Astrocyte (in vitro differentiated cells and primary cell): Measurements from ENCODE around the gene RELN. TPM values are rescaled to one million over a fixed set of nuclear protein-coding genes. Genes with fewer than 3 reads are reported as not detected.

Experiments
- DNase-seq: peaks from one replicate; pipeline ENCODE4 v3.0.0-alpha.2; 2010; ENCODE audit warnings: low read depth
- FAIRE-seq: peaks from 2 replicates; lab custom pipeline; 2011; peaks lifted over from hg19 to GRCh38; lab: Jason Lieb, UNC
- H2AFZ ChIP-seq: 2 replicates; pipeline ENCODE4 v1.6.0; 2012; ENCODE audit warnings: low read depth, low read length, inconsistent platforms
- H3K27ac ChIP-seq: 2 replicates; pipeline ENCODE4 v1.5.1; 2011; ENCODE audit warnings: low read depth, low read length, inconsistent platforms
- H3K27me3 ChIP-seq: 2 replicates; pipeline ENCODE4 v1.6.0; 2011; ENCODE audit warnings: low read length, inconsistent platforms; ENCODE audit not compliant: insufficient read depth
- H3K36me3 ChIP-seq: 2 replicates; pipeline ENCODE4 v1.5.1; 2011; ENCODE audit warnings: low read length, inconsistent platforms; ENCODE audit not compliant: insufficient read depth
- H3K4me1 ChIP-seq: 2 replicates; pipeline ENCODE4 v1.5.1; 2011; ENCODE audit warnings: low read length, inconsistent platforms; ENCODE audit not compliant: insufficient read depth
- H3K4me2 ChIP-seq: 2 replicates; pipeline ENCODE4 v1.6.0; 2012; ENCODE audit warnings: low read length, inconsistent platforms
- H3K4me3 ChIP-seq: 2 replicates; pipeline ENCODE4 v1.5.1; 2011; ENCODE audit warnings: low read depth, mild to moderate bottlenecking, low read length, inconsistent platforms; ENCODE audit not compliant: insufficient read depth
- H3K79me2 ChIP-seq: 2 replicates; pipeline ENCODE4 v1.6.0; 2012; ENCODE audit warnings: mild to moderate bottlenecking, low read length, inconsistent platforms; ENCODE audit not compliant: insufficient read depth
- H3K9ac ChIP-seq: 2 replicates; pipeline ENCODE4 v1.6.0; 2012; ENCODE audit warnings: mild to moderate bottlenecking, low read length, inconsistent platforms
- H3K9me3 ChIP-seq: 2 replicates; pipeline ENCODE4 v1.5.1; 2012; ENCODE audit warnings: low read depth, mild to moderate bottlenecking, low read length, inconsistent platforms; ENCODE audit not compliant: insufficient read depth
- H4K20me1 ChIP-seq: 2 replicates; pipeline ENCODE4 v1.6.0; 2012; ENCODE audit warnings: low read length, inconsistent platforms; ENCODE audit not compliant: insufficient read depth
- H3K27ac Mint-ChIP-seq: one replicate; pipeline ENCODE4 v1.8.0; 2021; ENCODE audit warnings: mild to moderate bottlenecking, mixed read lengths; ENCODE audit not compliant: unreplicated experiment
- H3K27me3 Mint-ChIP-seq: one replicate; pipeline ENCODE4 v1.8.0; 2021; ENCODE audit warnings: low read depth, mixed read lengths; ENCODE audit not compliant: unreplicated experiment
- H3K36me3 Mint-ChIP-seq: one replicate; pipeline ENCODE4 v1.8.0; 2021; ENCODE audit warnings: low read depth, mixed read lengths; ENCODE audit not compliant: unreplicated experiment
- H3K4me1 Mint-ChIP-seq: one replicate; pipeline ENCODE4 v1.8.0; 2021; ENCODE audit warnings: low read depth, mixed read lengths; ENCODE audit not compliant: unreplicated experiment
- H3K4me3 Mint-ChIP-seq: one replicate; pipeline ENCODE4 v1.8.0; 2021; ENCODE audit warnings: mild to moderate bottlenecking, moderate library complexity, mixed read lengths; ENCODE audit not compliant: unreplicated experiment
- H3K9me3 Mint-ChIP-seq: one replicate; pipeline ENCODE4 v1.8.0; 2021; ENCODE audit warnings: mild to moderate bottlenecking, mixed read lengths; ENCODE audit not compliant: unreplicated experiment
- CTCF ChIP-seq: IDR thresholded peaks from 2 replicates; pipeline ENCODE4 v1.5.1; 2011; ENCODE audit warnings: low read depth, mild to moderate bottlenecking, inconsistent platforms, low read length, moderate library complexity; ENCODE audit not compliant: insufficient read depth
- EZH2 ChIP-seq: IDR thresholded peaks from 2 replicates; pipeline ENCODE4 v1.6.1; 2012; ENCODE audit warnings: mild to moderate bottlenecking, low read length, inconsistent platforms; ENCODE audit not compliant: insufficient read depth
- total RNA-seq: library from RNA; stranded (reverse); gene quantifications from 2 replicates; pipeline ENCODE4 v1.2.1, GENCODE V29; 2021

RELN gene
- total RNA-seq, 1 donor from 2014 or later: 0.98 TPM

GRCh38 chr7:103989785-103990767, 618 bp upstream of the RELN start:
- Histone ChIP-seq H3K9me3 (no peaks in the 10 kb centered on the region), H3K36me3 (no peaks in the 10 kb centered on the region), H3K27me3 (peaks cover 31% of the 10 kb centered on the region), H3K4me1 (peaks cover 4% of the 10 kb centered on the region), H3K4me3 (peak overlapping the region; percentile 69), H4K20me1 (no peaks in the 10 kb centered on the region), H3K27ac (no peak overlapping the region), H3K9ac (peak overlapping the region; percentile 64), H3K4me2 (peak overlapping the region; percentile 98), H3K79me2 (no peaks in the 10 kb centered on the region), H2AFZ (peak overlapping the region; percentile 88)
- H3K27ac Mint-ChIP-seq: no peak overlapping the region
- peaks cover 48% of the 10 kb centered on the region for H3K27me3 Mint-ChIP-seq
- TF ChIP-seq EZH2 (peak; percentile 32), CTCF (no peak)
- peak overlapping the region; percentile 78 for H3K4me3 Mint-ChIP-seq
- no peak for FAIRE-seq
- DNase-seq: peak; percentile 23
- H3K9me3 Mint-ChIP-seq: no peaks in the 10 kb centered on the region
- peaks cover 6% of the 10 kb centered on the region for H3K4me1 Mint-ChIP-seq
- H3K36me3 Mint-ChIP-seq: no peaks in the 10 kb centered on the region

- H3K36me3 Mint-ChIP-seq: no peaks in the 10 kb centered on the region
- no peak overlapping the region for H3K27ac Mint-ChIP-seq
- H2AFZ ChIP-seq: peak overlapping the region; percentile 60
- H3K4me2 ChIP-seq: peak overlapping the region; percentile 83
- peaks cover 31% of the 10 kb centered on the region for H3K27me3 ChIP-seq
- no peaks in the 10 kb centered on the region for H3K9me3 ChIP-seq
- peak overlapping the region; percentile 72 for H3K4me3 Mint-ChIP-seq
- H3K27me3 Mint-ChIP-seq: peaks cover 51% of the 10 kb centered on the region
- no peaks in the 10 kb centered on the region for H4K20me1 ChIP-seq
- H3K27ac ChIP-seq: no peak overlapping the region
- no peaks in the 10 kb centered on the region for H3K9me3 Mint-ChIP-seq
- peaks cover 4% of the 10 kb centered on the region for H3K4me1 ChIP-seq
- FAIRE-seq (no peak), DNase-seq (no peak)
- peak overlapping the region; percentile 57 for H3K4me3 ChIP-seq
- no peaks in the 10 kb centered on the region for H3K79me2 ChIP-seq
- peaks cover 5% of the 10 kb centered on the region for H3K4me1 Mint-ChIP-seq
- TF ChIP-seq EZH2: peak; percentile 53
- no peak for TF ChIP-seq CTCF
- no peaks in the 10 kb centered on the region for H3K36me3 ChIP-seq
- no peak overlapping the region for H3K9ac ChIP-seq
Observed at GRCh38 chr7:103988468-103989199, 824 bp downstream of the RELN start.
